LNCaP clone FGC (cell line): Measurements from ENCODE around the gene TUBB.
A peak's percentile ranks its signal among the peaks of the same experiment; 100 is the strongest.

Source experiments
- DNase-seq: peaks from one replicate; pipeline ENCODE4 v3.0.0-alpha.2; 2011; ENCODE audit warnings: low read depth
- H3K4me3 ChIP-seq: 2 replicates; pipeline ENCODE4 v1.5.1; 2011; ENCODE audit warnings: mild to moderate bottlenecking, low read depth, low read length, control low read depth
- CTCF ChIP-seq: IDR thresholded peaks from 2 replicates; pipeline ENCODE4 v1.5.1; 2012; ENCODE audit warnings: mild to moderate bottlenecking; ENCODE audit not compliant: control insufficient read depth, insufficient read depth; ENCODE audit errors: extremely low read depth

TUBB gene

DNA sequence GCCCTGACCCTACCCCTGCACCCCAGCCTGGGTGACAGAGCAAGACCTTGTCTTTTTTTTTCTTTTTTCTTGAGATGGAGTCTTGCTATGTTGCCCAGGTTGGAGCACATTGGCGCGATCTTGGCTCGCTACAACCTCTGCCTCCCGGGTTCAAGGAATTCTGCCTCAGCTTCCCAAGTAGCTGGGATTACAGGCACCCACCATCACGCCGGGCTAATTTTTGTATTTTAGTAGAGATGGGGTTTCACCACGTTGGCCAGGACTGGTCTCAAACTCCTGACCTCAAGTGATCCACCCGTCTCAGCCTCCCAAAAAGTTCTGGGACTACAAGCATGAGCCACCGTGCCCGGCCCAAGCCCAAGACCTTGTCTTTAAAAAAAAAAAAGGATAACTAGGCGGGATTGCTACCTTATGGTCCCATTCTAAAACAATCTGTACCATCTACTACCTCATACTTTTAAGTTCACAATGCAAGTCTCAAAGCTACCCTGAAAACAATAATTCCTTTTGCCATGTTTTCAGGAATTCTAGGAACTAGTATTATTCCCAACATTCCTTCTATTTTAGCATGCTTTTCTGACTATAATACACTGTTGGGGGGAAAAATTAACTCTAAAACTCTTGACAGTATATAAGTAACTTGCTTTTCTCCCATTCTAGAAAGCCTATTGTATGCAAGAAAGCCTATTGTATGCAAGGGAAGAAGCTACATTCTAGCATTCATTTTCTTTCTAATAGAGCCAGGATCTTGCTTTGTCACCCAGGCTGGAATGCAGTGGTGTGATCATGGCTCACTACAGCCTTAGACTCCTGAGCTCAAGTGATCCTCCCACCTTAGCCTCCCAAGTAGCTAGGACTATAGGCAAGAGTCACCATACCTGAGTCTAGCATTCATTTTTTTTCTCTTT is 6.6 kb downstream of the TUBB start:
- DNase-seq = no peak
- no peak overlapping the region for H3K4me3 ChIP-seq
- TF ChIP-seq CTCF = no peak

DNA sequence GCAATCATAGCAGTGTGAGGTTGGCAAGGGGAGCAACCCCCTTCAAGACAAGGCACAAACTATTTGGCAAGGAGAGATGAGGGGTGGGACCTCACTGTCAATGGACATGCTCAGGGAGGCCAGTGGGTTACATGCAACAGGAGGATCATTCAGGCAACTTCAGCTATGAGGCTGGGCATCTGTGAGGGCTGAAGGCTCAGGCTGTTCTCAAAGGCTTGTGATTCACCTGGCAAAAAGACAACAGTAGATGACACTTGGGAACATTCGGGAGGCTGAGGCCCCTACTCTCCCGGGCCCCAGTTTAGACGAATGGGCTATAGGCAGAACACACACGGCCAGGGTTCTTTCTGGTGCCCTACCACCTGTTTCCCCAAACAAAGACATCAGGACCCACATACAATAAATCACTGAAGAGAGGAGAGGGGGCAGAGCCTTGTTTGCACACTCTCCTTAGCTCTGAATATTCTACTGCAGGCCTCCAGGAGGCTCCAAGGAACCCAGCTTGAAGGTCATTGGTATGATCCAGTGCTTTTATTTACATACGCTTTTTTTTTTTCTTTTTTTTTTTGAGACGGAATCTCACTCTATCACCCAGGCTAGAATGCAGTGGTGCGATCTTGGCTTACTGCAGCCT is 7.9 kb downstream of the TUBB start:
- no peak overlapping the region for H3K4me3 ChIP-seq
- no peak for DNase-seq
- no peak for TF ChIP-seq CTCF

DNA sequence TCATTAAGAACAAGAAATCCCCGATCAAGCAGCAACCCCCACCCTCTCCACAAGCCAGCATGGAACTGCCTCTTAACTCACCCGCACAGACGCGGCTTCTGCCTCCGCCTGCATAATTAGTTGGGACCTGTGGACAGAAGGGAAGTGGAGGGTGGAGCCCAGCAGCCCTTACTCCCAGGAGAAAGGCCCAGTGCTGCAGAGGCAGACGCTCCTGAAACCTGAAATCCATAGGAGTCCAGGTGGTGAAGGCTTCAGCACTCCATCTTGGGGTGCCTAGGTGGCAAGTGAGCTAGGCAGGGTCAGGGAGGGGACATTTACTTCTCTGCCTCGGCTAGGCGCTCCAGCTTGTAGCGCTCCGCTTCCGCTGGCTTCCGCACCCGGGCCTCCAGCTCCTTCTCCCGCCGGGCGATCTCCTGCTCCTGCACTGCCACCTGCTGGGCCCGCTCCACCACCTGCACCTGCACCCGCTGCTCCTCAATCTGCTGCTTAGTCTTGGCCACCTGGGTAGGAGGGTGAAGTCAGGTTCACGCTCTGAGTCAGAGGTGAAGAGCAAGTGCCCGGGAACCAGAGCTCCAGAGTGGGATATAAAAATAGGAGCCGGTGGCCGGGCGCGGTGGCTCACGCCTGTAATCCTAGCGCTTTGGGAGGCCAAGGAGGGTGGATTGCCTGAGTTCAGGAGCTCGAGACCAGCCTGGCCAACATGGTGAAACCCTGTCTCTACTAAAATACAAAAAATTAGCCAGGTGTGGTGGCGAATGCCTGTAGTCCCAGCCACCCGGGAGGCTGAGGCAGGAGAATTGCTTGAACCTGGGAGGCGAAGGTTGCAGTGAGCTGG is 10.7 kb downstream of the TUBB start:
- no peak for DNase-seq
- TF ChIP-seq CTCF = peak; percentile 98
- no peak overlapping the region for H3K4me3 ChIP-seq

GRCh38 chr6:30732237-30732943 is 12.2 kb downstream of the TUBB start:
- DNase-seq = no peak
- TF ChIP-seq CTCF = no peak
- no peak overlapping the region for H3K4me3 ChIP-seq

DNA sequence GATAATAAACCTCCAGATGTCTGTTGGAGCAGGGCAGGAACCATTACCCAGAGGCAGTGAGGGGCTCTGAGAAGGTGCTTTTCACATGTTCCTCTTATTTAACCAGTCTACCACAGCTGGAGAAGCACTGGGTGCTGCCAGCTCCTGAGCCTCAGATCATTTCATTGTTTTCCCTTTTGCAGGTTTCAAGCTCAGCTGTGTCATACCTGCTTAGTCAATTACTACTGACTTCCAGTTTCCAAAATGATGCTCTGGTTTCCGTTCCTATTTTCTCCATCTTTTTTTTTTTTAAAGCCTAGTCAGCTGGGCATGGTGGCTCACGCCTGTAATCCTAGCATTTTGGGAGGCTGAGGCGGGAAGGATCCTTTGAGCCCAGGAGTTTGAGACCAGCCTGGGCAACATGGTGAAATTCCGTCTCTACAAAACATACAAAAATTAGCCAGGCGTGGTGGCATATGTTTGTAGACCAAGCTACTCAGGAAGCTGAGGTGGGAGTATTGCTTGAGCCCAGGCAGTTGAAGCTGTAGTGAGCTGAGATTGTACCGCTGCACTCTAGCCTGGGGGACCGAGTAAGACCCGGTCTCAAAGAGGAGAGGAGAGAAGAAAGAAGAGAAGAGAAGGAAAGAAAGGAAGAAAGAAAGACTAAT is 15.6 kb downstream of the TUBB start:
- DNase-seq = no peak
- TF ChIP-seq CTCF = no peak
- no peak overlapping the region for H3K4me3 ChIP-seq

DNA sequence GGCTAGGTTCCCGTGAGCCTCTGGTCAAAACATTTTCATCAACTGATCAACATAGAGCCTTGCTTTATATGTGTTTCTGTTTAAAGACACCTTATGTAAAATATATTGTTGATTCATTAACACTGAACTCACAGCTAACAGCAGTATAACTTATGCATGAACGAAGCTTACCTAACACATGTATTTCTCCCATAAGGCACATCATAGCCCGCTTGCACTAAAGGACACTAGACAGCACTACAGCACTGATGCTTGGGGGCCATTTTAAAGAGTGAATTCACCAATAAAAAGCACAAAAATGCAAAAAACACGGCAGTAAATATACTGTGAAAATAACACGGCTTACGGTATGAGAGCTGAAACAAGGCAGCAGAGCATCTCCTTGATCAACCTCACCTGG is 18.4 kb downstream of the TUBB start:
- no peak overlapping the region for H3K4me3 ChIP-seq
- TF ChIP-seq CTCF = no peak
- DNase-seq = no peak
